ENCODE data around the gene FSTL5. TPM values are rescaled to one million over a fixed set of nuclear protein-coding genes. Genes with fewer than 3 reads are reported as not detected.

Gene FSTL5
- total and polyA plus RNA-seq, 4 donors = 28.3 to 83.4 (median 33.7) TPM

GRCh38 chr4:162038112-162038511, 125.7 kb downstream of the FSTL5 start:
- H3K9me3 ChIP-seq (ENCODE audit: control insufficient read depth, insufficient read depth, low read length) = no peaks in the 10 kb centered on the region
- no peaks in the 10 kb centered on the region for H3K4me1 ChIP-seq (ENCODE audit: control insufficient read depth, insufficient read depth, low read length)
- H3K27me3 ChIP-seq (ENCODE audit: control insufficient read depth, insufficient read depth, low read length) = no peaks in the 10 kb centered on the region
- H3K27ac ChIP-seq (ENCODE audit: low read depth, low read length) = no peak overlapping the region
- H3K4me3 ChIP-seq (ENCODE audit: low read depth, low read length) = no peak overlapping the region
- H3K36me3 ChIP-seq (ENCODE audit: control insufficient read depth, insufficient read depth, low read length) = no peaks in the 10 kb centered on the region
- DNase-seq (ENCODE audit: low read depth in 4 of 6, low spot score in 6 of 6) = no peak
- no CpG with 5 or more reads among the region's 3 CpGs for WGBS (ENCODE audit: insufficient coverage)

- Histone ChIP-seq H3K4me3 (ENCODE audit: low read depth, low read length) (no peak overlapping the region), H3K4me1 (ENCODE audit: control insufficient read depth, insufficient read depth, low read length) (no peaks in the 10 kb centered on the region), H3K27ac (ENCODE audit: low read depth, low read length) (no peak overlapping the region), H3K27me3 (ENCODE audit: control insufficient read depth, insufficient read depth, low read length) (no peaks in the 10 kb centered on the region), H3K36me3 (ENCODE audit: control insufficient read depth, insufficient read depth, low read length) (no peaks in the 10 kb centered on the region), H3K9me3 (ENCODE audit: control insufficient read depth, insufficient read depth, low read length) (no peaks in the 10 kb centered on the region)
- no peak for DNase-seq (ENCODE audit: low read depth in 4 of 6, low spot score in 6 of 6)
- WGBS (ENCODE audit: insufficient coverage) = 73% methylated on average over 1 of the region's 2 CpGs
Observed at GRCh38 chr4:162017863-162018262, 145.9 kb downstream of the FSTL5 start.

GRCh38 chr4:162016991-162017390, 146.8 kb downstream of the FSTL5 start:
- H3K36me3 ChIP-seq (ENCODE audit: control insufficient read depth, insufficient read depth, low read length) = no peaks in the 10 kb centered on the region
- DNase-seq (ENCODE audit: low read depth in 4 of 6, low spot score in 6 of 6) = no peak
- H3K4me3 ChIP-seq (ENCODE audit: low read depth, low read length) = no peak overlapping the region
- WGBS (ENCODE audit: insufficient coverage) = no CpG with 5 or more reads among the region's 2 CpGs
- no peaks in the 10 kb centered on the region for H3K27me3 ChIP-seq (ENCODE audit: control insufficient read depth, insufficient read depth, low read length)
- no peaks in the 10 kb centered on the region for H3K4me1 ChIP-seq (ENCODE audit: control insufficient read depth, insufficient read depth, low read length)
- no peak overlapping the region for H3K27ac ChIP-seq (ENCODE audit: low read depth, low read length)
- no peaks in the 10 kb centered on the region for H3K9me3 ChIP-seq (ENCODE audit: control insufficient read depth, insufficient read depth, low read length)

GRCh38 chr4:162016219-162016618, 147.6 kb downstream of the FSTL5 start:
- H3K27ac ChIP-seq (ENCODE audit: low read depth, low read length) = no peak overlapping the region
- no peaks in the 10 kb centered on the region for H3K9me3 ChIP-seq (ENCODE audit: control insufficient read depth, insufficient read depth, low read length)
- DNase-seq (ENCODE audit: low read depth in 4 of 6, low spot score in 6 of 6) = peak in 1 of 6 donors; percentile 37
- no peak overlapping the region for H3K4me3 ChIP-seq (ENCODE audit: low read depth, low read length)
- no CpG with 5 or more reads among the region's 1 CpG for WGBS (ENCODE audit: insufficient coverage)
- no peaks in the 10 kb centered on the region for H3K36me3 ChIP-seq (ENCODE audit: control insufficient read depth, insufficient read depth, low read length)
- no peaks in the 10 kb centered on the region for H3K4me1 ChIP-seq (ENCODE audit: control insufficient read depth, insufficient read depth, low read length)
- H3K27me3 ChIP-seq (ENCODE audit: control insufficient read depth, insufficient read depth, low read length) = no peaks in the 10 kb centered on the region

GRCh38 chr4:162015090-162015489, 148.7 kb downstream of the FSTL5 start:
- Histone ChIP-seq H3K9me3 (ENCODE audit: control insufficient read depth, insufficient read depth, low read length) (no peaks in the 10 kb centered on the region), H3K36me3 (ENCODE audit: control insufficient read depth, insufficient read depth, low read length) (no peaks in the 10 kb centered on the region), H3K4me1 (ENCODE audit: control insufficient read depth, insufficient read depth, low read length) (no peaks in the 10 kb centered on the region), H3K4me3 (ENCODE audit: low read depth, low read length) (no peak overlapping the region), H3K27ac (ENCODE audit: low read depth, low read length) (no peak overlapping the region), H3K27me3 (ENCODE audit: control insufficient read depth, insufficient read depth, low read length) (no peaks in the 10 kb centered on the region)
- no CpG with 5 or more reads among the region's 3 CpGs for WGBS (ENCODE audit: insufficient coverage)
- peak in 1 of 6 donors; percentile 14 for DNase-seq (ENCODE audit: low read depth in 4 of 6, low spot score in 6 of 6)

GRCh38 chr4:162011089-162011488, 152.7 kb downstream of the FSTL5 start:
- Histone ChIP-seq H3K4me1 (ENCODE audit: control insufficient read depth, insufficient read depth, low read length) (no peaks in the 10 kb centered on the region), H3K36me3 (ENCODE audit: control insufficient read depth, insufficient read depth, low read length) (no peaks in the 10 kb centered on the region), H3K9me3 (ENCODE audit: control insufficient read depth, insufficient read depth, low read length) (no peaks in the 10 kb centered on the region), H3K4me3 (ENCODE audit: low read depth, low read length) (no peak overlapping the region), H3K27me3 (ENCODE audit: control insufficient read depth, insufficient read depth, low read length) (no peaks in the 10 kb centered on the region), H3K27ac (ENCODE audit: low read depth, low read length) (no peak overlapping the region)
- no CpG with 5 or more reads among the region's 2 CpGs for WGBS (ENCODE audit: insufficient coverage)
- DNase-seq (ENCODE audit: low read depth in 4 of 6, low spot score in 6 of 6) = peak in 1 of 6 donors; percentile 70

GRCh38 chr4:162010362-162010761, 153.4 kb downstream of the FSTL5 start:
- H3K9me3 ChIP-seq (ENCODE audit: control insufficient read depth, insufficient read depth, low read length) = no peaks in the 10 kb centered on the region
- DNase-seq (ENCODE audit: low read depth in 4 of 6, low spot score in 6 of 6) = no peak
- no peak overlapping the region for H3K27ac ChIP-seq (ENCODE audit: low read depth, low read length)
- no peaks in the 10 kb centered on the region for H3K27me3 ChIP-seq (ENCODE audit: control insufficient read depth, insufficient read depth, low read length)
- no peaks in the 10 kb centered on the region for H3K4me1 ChIP-seq (ENCODE audit: control insufficient read depth, insufficient read depth, low read length)
- H3K36me3 ChIP-seq (ENCODE audit: control insufficient read depth, insufficient read depth, low read length) = no peaks in the 10 kb centered on the region
- no peak overlapping the region for H3K4me3 ChIP-seq (ENCODE audit: low read depth, low read length)
- no CpG with 5 or more reads among the region's 2 CpGs for WGBS (ENCODE audit: insufficient coverage)

GRCh38 chr4:161992317-161992716, 171.5 kb downstream of the FSTL5 start:
- 93% methylated on average over 5 of the region's 7 CpGs for WGBS (ENCODE audit: insufficient coverage)
- Histone ChIP-seq H3K4me1 (ENCODE audit: control insufficient read depth, insufficient read depth, low read length) (no peaks in the 10 kb centered on the region), H3K27ac (ENCODE audit: low read depth, low read length) (no peak overlapping the region), H3K27me3 (ENCODE audit: control insufficient read depth, insufficient read depth, low read length) (no peaks in the 10 kb centered on the region), H3K4me3 (ENCODE audit: low read depth, low read length) (no peak overlapping the region), H3K9me3 (ENCODE audit: control insufficient read depth, insufficient read depth, low read length) (no peaks in the 10 kb centered on the region), H3K36me3 (ENCODE audit: control insufficient read depth, insufficient read depth, low read length) (no peaks in the 10 kb centered on the region)
- DNase-seq (ENCODE audit: low read depth in 4 of 6, low spot score in 6 of 6) = no peak

GRCh38 chr4:161991811-161992210, 172.0 kb downstream of the FSTL5 start:
- 86% methylated on average over 5 of the region's 5 CpGs for whole genome bisulfite sequencing (ENCODE audit: insufficient coverage)
- no peak for DNase-seq (ENCODE audit: low read depth in 4 of 6, low spot score in 6 of 6)
- H3K27me3 ChIP-seq (ENCODE audit: control insufficient read depth, insufficient read depth, low read length) = no peaks in the 10 kb centered on the region
- no peak overlapping the region for H3K27ac ChIP-seq (ENCODE audit: low read depth, low read length)
- H3K4me1 ChIP-seq (ENCODE audit: control insufficient read depth, insufficient read depth, low read length) = no peaks in the 10 kb centered on the region
- no peaks in the 10 kb centered on the region for H3K9me3 ChIP-seq (ENCODE audit: control insufficient read depth, insufficient read depth, low read length)
- H3K4me3 ChIP-seq (ENCODE audit: low read depth, low read length) = no peak overlapping the region
- no peaks in the 10 kb centered on the region for H3K36me3 ChIP-seq (ENCODE audit: control insufficient read depth, insufficient read depth, low read length)

- H3K4me1 ChIP-seq (ENCODE audit: control insufficient read depth, insufficient read depth, low read length) = no peaks in the 10 kb centered on the region
- H3K9me3 ChIP-seq (ENCODE audit: control insufficient read depth, insufficient read depth, low read length) = no peaks in the 10 kb centered on the region
- H3K27me3 ChIP-seq (ENCODE audit: control insufficient read depth, insufficient read depth, low read length) = no peaks in the 10 kb centered on the region
- no peak overlapping the region for H3K4me3 ChIP-seq (ENCODE audit: low read depth, low read length)
- no peak for DNase-seq (ENCODE audit: low read depth in 4 of 6, low spot score in 6 of 6)
- H3K27ac ChIP-seq (ENCODE audit: low read depth, low read length) = no peak overlapping the region
- no peaks in the 10 kb centered on the region for H3K36me3 ChIP-seq (ENCODE audit: control insufficient read depth, insufficient read depth, low read length)
- WGBS (ENCODE audit: insufficient coverage) = no CpG with 5 or more reads among the region's 2 CpGs
Observed at GRCh38 chr4:161990721-161991120, 173.1 kb downstream of the FSTL5 start.

Measured in spinal cord (tissue), 10 donors.